ENCODE results near the gene ST6GALNAC6.
"Not testable (repeated sequence)": the region's sequence is repeated elsewhere in the genome, so short reads cannot be mapped to it uniquely, and the experiment has no call there.

ST6GALNAC6 gene

DNA sequence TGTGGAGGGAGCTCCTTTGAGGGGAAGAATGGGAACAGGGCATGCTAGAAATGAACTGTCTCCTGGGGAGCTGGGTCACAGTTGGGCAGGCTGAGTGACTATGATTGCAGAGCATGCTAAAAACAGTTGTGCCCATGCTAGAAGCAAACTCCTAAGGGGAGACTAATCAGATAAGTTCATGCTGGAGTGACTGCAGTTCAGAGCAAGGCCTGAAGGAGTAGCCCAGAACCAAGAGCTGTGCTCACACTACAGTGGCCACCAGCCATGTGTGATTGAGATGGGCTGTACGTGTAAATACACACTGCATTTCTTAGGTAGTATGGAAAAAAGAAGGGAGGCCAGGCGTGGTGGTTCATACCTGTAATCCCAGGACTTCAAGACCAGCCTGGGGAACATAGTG, 11.6 kb downstream of the ST6GALNAC6 start:
- no peak for DNase-seq

DNA sequence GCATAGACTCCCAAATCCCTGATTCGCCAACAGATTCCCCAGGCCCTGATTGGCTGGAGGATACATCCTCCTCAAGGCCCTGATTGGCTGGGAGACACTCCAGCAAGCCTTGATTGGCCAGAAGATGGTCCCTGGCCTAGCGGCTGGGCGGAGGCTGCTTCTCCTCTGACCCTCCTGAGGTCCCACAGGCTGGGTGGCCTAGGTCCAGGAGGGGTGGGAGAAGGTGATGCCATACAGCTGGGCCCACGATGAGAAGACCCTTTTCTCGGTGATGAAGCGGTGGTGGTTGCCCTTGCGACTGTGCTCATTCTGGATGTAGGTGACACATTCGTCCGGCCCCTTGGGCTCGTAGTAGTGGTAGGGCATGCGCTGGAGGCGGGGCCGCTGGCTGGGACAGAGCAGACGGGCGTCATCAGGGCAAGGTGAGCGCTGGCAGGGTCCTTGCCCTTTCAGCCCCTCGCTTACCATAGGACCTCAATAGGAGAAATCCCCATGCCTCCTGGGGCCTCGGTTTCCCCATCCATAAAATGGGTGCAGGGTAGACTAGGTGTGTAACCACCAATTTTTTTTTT, 12.9 kb downstream of the ST6GALNAC6 start:
- no peak for DNase-seq

DNA sequence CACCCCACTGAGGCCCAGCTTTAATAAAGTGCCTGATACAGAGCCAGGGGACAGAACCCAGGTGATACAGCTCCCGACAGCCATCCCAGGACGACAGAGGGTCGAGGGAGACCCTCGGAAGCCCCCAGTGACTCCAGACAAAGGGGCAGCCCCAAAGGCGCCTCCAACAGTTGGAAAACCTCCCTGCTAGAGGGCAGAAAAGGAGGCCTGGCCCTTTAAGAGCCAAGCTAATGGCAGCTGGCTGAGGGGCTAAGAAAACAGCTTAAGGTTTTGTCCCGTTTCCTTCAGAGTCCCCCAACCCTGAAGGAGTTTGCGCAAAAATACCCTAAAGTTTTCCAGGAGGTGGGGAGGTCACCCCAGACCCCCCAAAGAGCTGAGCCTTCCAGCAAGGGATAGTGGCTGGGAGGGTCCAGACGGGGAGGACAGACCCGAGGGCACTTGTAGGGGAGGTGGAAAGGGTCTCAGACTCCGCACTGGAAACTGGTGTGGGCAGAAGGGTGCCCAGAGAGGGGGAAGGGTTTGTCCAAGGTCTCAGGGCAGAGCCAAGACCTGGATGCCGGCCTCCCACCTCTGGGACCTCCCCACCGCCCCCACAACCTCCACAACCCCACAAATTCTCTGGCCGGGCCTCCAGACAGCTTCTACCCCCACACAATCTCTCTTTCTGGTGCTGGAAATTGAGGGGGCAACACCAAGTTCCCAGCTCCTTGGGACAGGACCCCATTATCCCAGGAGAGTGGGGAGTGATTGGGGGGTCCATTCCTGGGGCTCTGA, 13.7 kb downstream of the ST6GALNAC6 start:
- DNase-seq, result no peak

DNA sequence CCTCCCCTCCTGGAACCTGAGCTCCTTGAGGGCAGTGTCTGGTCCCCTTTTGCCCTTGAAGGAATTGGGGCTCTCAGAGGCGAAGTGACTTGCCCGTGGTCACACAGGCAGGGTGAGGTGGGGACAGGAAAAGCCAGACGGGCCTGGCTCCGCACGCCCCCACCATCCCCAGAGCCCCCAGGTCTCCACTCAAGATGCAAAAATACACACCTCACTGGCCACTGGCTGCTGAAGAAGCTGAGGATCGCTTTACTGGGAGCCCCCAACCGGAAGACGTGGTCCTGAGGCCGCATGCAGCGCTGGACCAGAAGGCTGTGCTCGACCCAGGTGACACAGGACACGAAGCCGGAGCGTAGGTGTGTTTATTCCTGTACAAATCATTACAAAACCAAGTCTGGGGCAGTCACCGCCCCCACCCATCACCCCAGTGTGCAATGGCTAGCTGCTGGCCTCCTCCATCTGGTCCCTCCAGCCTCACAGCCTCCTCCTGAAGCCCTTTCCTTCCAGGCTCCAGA, 14.4 kb downstream of the ST6GALNAC6 start:
- DNase-seq, result no peak

DNA sequence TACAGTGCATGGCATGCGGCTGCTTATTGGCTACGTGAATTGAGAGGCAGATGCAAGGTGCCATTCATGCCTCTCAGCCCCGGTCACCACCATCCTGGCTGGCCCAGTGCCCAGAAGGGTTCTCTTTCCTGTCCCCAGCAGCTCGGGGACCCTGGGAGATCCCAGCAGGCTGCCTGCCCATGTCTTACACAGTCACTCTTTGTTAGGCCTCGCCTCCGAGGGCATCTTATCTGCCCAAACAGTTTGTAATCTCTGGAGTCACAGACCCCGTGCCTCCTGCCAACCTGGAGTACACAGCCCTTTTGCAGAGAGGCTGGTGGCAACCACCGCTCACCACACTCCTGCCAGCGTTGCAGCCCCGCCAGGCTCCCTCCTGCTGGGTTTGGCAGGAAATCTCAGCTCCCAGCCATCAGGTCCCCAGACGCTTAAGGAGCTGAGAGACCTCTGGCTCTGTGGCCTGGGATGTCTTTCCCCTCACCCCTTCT, 14.9 kb downstream of the ST6GALNAC6 start:
- no peak for DNase-seq

DNA sequence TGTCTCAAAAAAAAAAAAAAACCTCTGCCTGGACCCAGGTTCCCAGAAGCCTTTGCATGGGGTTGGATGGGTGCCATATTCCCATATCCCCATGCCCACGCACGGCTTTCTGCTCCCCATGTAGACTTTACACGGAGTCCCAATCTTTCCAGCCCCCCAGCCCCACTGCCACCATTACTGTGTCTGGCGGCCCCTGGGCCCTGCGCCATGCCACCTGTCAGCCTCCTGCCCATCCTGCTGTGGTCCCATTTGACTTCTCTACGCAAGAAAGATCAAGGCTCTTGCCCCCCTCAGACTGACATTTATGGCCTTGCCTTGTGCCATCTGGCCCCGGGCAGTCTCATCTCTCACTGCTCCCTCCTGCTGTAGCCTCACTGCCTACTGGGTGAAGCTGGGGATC, 15.4 kb downstream of the ST6GALNAC6 start:
- no peak for DNase-seq

DNA sequence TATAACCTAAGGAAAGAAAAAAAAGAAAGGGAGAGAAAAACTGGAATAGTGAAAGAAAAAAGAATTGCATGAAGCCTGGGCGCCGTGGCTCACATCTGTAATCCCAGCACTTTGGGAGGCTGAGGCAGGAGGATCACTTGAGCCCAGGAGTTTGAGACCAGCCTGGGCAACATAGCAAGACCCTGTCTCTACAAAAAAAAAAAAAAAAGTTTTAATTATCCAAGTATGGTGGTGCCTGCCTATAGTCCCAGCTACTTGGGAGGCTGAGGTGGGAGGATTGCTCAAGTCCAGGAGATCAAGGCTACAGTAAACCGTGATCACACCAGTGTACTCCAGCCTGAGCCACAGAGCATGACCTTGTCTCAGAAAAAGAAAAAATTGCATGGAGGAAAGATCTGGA, 17.7 kb downstream of the ST6GALNAC6 start:
- not testable (repeated sequence) for DNase-seq

DNA sequence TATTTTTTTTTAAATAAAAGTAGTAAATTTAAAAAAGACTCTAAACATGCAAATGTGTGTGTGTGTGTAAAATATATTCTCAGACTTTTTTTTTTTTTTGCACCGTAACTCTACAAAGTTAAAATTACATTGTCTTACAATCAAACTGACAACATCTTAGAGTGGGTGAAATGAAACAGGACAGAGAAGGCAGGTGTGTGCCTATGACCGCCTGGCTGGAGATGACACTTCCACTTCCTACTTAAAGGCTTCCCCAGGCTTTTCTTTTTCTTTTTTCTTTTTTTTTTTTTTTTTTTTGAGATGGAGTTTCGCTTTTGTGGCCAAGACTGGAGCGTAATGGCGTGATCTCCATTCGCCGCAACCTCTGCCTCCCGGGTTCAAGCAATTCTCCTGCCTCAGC, 19.3 kb downstream of the ST6GALNAC6 start:
- no peak for DNase-seq

DNA sequence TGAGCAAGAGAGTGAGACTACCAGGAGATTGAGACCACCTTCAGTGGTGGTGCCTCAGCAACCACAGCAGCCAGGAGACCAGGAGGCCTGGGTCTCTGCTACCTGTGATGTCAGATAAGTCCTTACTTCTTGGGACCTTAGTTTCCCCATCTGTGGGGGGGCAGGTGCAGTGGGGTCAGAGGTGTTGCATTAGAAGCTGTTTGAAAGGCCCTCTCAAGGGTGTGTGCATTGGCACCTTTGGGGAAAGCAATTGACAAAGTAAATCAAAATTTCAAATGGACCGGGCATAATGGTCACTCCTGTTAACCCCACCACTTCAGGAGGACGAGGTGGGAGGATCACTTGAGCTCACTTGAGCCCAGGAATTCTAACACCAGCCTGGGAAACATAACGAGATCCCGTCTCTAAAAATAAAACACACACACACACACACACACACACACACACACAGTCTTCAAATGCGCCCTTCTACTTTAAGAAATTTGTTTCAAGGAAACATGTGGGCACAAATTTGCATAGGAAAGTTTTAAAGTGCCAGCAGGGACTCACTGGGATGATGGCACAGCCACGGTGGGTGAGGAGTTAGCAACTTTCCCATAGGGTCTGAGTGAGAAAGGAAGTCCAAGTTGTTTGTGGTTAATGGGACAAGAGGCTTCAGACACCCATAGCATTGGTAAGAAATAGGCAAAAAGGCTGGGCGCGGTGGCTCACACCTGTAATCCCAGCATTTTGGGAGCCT, 20.6 kb downstream of the ST6GALNAC6 start:
- no peak for DNase-seq

DNA sequence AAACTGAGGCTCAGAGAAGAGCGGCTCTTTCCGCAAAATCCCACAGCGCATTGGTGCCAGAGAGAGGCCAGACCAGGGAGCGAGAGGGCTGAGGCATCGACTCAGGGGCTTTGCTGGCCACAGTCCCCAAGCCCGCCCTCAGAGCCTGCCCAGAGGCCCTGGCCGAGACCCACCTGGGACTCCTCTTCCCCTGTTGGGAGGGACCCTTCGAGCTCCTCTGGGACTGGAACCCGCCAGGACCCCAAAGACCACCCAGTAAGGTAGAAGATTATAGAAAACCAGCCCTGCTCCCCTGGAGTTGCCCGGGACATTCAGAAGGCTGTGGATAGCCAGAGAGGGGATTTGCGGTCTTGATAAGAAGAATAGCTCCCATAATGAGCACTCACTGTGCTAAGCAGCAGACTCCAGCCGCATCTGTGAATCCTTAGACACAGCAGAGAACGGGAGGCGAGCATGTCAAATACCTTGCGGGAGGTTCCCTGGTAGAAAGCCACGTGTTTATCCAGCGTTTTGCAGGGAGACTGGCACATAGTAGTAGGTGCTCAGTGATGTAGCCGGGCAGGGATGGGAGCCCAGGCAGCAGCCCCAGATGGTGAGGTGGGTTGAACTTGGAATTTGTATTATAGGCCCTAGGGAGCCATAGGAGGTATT, 21.3 kb downstream of the ST6GALNAC6 start:
- DNase-seq, result no peak

DNA sequence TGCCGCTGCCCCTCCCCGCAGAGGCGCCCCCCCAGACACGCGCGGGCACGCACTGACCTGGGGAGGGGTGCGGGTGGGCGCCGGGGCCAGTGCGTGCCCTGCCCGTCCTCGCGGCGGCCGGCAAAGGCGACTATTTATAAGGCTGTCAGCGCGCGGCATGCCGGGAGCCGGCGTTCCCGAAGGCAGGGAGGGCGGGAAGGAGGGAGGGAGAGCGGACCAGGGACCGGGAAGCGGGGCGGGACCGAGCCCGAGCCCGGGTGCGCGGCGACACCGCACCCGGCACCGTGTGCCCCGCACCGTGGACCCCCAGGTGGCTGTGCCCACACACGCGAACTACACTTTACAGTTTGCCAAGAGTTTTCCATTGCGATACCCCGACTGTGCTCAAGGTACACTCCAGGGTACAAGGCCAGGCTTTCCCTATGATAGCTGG, 21.8 kb downstream of the ST6GALNAC6 start, which contains the start of gene AK1:
Gene AK1, minus strand, starts transcription at position 110 of the 433 bp plus-strand sequence. CDS start 3,058 bp downstream, outside the sequence.
- DNase-seq, result no peak

DNA sequence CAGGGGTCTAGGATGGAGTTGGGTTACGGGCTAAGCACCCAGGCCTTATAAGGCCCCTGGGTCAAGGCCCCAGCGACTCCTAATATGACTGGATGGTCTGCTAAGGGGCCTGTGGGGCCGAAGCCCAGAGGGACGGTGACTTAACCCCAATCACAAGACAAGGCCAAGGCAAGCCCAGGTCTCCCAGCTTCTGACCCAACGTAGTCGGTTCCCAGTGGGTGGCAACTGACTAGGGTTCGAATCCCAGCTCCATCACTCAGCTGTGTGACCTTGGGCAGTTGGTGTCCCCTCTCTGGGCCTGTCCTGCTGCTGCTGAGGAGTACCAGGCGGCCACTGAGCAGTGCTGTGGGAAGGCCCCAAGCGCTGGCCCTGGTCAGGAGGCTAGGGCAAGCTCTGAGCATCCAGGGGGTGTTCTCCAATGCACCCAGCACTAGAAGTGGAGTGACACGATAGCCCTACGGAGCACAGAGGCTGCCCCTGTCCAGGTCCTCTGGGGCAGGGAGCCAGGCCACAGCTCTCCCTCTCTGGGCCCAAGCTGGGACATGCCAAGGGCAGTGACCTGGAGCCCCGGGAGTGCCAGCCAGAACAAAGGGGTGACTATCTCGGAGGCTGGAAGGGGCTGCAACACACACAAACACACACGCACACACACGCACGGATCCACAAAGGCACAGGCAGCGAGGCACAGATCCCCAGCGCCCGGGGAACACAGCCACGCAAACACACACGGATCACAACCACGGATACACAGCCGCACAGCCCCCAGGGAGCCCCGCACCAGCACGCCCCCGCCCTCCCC, 22.4 kb downstream of the ST6GALNAC6 start:
- no peak for DNase-seq

DNA sequence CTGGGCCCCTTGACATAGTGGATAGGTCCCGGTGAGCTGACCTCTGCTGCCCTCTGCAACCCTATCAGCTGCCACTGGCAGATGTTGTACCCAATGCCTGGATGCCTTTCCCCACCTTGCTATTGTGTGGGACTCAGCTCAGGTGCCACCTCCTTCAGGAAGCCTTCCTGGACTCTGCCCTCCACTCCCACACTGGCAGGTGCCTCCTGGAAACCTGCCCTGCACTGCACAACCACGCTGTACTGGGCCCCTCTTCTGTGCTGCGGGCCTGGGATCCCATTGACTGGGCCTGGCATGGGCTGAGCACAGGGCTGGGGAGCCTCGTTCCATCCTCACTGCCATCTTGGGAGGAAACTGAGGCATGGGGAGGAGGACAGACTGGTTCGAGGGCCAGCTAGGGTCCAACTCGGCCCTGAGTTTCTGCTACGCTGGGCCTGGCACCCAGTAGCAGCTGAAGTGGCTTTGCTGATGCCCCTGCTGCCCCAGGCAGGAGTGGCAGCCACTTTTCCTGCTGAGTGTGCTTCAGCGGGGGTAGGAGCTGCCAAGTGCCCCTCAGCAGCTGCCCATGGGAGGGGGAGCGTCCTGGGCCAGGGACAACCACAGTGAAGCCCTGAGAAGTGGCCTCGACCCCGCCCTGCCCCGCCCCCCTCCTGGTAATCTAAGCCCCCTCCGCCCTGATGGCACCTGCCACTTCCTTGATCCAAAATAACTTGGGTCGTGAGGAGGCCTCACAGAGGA, 23.2 kb downstream of the ST6GALNAC6 start:
- no peak for DNase-seq

DNA sequence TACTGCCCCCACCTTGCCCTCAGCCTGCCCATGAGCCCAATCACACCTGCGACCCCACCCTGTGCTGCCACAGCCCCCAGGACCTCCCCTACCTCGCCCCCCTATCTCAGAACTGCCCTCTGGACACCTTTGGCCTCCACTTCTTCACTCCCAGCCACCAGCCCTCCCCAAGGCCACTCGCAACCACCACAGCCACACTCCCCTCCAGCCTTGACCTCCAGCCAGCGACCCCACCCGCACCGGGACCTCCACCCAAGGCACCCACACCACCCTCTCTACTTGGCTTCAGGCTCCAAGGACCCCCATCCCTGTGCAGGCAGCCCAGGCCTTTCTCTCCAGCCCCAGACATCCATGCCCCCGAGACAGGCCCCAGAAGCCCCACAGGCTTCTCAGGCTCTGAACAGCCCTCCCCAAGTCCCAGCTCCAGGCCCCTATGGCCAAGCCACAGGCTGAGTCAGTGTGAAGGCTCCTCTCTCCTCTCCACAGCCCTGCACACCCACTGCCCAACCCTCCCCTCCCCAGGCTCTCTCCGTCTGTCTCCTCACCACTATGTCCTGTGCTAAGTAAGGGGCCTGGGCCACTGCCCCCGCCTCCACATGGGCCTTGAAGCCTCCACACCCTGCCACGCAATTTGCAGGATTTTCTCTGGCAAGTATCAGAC, 24.0 kb downstream of the ST6GALNAC6 start:
- no peak for DNase-seq

DNA sequence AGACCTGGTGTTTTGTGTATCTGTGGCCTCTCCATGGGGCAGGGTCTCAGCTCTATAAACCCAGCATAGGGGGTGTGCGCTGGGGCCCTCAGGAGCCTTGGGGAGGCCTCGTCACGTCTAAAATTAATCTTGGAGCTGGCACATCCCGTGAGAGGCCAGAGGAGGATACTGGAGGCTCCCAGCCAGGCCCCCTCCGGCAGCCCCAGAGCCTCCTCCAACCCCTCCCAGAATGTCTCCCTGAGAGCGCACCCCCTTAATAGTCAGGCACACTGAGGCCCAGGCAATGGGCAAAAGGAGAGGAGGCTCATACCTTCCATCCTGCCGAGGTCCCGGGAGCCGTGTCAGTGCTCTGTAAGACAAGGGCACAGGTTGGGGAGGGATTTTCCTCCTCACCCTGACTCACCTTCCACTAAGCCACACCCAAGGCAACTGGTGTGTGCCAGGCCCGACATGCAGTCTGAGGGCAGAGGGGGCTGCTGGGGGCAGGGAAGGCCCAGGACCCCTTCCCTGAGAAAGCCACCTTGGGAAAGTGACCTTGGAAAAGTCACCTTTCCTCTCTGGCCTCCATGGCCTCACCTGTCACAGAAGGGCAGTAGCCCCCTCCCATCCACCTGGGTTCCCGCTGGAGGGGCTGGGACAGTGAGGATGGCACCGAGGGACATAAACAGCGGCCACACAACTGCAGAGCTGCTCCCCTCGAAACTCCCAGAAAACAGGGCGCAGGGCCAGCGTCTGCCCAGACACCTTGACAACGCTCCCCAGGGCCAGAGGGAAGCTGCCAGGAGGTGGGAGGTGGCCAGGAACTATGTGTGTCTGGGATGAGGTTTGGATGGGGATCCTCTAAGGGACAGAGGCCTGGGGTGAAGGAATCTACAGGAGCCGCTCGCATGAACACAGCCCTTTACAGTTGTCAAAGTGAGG, 24.8 kb downstream of the ST6GALNAC6 start:
- DNase-seq, result no peak

DNA sequence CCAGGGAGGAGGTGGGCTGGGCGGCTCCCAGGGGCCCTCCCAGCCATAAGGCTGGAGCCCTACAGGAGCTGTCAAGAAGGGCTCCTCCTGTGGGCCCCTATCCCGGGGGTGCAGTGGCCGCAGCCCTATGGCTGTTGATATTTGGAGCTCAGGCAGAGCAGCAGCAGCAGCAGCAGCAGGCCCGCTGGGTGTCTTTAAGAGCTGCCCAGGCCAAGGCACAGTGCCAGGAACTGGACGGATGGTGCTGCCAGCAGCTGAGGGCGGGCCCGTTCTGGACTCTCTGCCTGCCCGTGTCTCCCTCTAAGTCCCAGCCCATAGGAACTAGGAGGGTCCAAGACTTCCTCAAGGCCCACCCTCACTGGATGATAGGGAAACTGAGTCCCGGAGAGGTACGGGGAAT, 25.5 kb downstream of the ST6GALNAC6 start:
- no peak for DNase-seq

DNA sequence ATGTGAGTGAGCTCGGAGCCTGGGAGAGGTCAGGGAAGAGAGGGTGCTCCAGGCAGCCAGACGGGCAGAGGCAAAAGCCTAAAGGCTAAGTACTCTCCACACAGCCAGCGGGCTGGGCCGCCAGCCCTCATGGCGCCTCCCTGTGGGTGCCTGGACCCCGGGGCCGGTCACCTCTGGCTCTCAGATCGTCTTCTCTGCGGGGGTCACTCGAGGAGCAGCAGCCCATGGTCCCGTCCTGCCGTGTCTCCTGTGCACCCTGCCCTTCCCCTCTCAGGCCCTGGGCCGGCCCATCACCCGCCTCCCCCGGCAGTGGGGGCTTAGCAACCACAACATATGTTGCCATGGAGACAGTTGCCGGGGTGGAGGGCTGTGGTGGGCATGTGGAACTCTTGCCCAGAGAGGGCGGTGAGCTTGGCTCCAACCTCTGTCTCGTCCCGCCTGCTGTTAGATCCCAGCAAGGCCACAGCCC, 26.1 kb downstream of the ST6GALNAC6 start:
- no peak for DNase-seq

DNA sequence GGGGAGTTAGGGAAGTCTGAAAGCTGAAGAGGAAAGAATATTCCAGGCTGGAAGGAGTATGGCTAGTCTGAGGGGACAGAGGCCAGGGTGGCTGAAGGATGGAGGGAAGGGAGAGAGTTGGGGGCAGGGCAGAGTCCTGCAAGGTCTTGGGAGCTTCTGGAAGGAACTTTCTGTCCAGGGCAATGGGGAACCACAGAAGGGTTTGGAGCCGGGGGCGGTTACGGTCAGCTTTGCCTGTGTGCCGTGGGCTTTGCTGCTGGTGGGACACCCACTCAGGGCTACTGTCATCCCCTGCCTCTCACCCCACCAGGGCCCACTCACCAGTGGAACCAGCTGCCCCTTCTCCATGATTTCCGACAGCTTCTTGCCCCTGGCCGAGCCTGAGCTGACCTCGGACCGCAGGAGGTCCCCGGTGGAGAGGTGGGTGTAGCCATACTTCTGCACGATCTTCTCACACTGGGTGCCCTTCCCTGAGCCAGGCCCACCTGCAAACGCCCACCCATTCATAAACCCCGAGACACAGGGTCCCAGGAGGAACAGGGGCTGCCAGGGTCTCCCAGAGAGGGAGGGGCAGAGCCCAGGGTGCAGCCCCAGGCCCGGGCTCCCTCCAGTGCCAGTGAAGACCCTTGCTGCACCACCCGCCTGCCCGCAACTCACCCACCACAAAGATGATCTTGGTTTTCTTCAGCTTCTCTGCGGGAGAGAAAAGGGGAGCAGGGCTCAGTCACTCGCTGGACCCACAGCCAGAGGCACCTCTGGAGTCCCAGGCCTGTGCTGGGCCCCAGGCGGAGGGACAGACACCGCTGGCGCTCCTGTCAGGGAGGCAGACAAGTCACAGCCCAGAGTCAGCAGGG, 26.8 kb downstream of the ST6GALNAC6 start:
- DNase-seq, result no peak

DNA sequence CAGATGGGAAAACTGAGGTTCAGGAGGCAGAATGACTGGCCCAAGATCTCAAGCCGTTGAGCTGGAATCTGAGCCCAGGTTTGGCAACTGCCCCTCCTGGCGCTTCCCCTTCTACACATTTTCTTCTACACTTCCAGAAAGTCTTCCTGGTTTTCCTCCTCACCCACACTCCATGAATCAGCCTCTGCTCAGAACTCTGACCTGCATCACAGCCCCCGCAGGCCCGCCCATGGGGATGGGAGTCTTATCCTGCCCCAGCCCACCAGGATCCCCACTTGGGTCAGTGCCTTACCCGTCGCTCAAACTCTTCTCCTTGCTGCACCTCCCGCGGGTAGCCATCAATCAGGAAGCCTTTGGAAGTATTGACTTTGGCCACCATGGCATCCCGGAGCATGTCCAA, 27.9 kb downstream of the ST6GALNAC6 start:
- no peak for DNase-seq

All from activated CD4-positive, alpha-beta T cell treated with anti-CD3 and anti-CD28 coated beads for 4 hours (primary cell).